WTC11 (cell line): ENCODE measurements around the gene BLVRA. TPM values are rescaled to one million over a fixed set of nuclear protein-coding genes. Genes with fewer than 3 reads are reported as not detected.
A peak's percentile ranks its signal among the peaks of the same experiment; 100 is the strongest.

ENCODE experiments used
- ATAC-seq: fragments of 200-7000 bp; cut with Tn5 transposase; 2 replicates; pipeline ENCODE4 v1.10.0; 2021; ENCODE audit warnings: mild to moderate bottlenecking, moderate library complexity
- Bru-seq: library from RNA; stranded (reverse); fragments of 400-500 nt; gene quantifications from one replicate; lab custom pipeline; 2021; lab: Mats Ljungman, UMichigan
- CTCF ChIA-PET: fragments of 300-600 bp; sonication (Branson Sonifier 250); formaldehyde crosslinking; loops from one replicate; lab custom pipeline; 2021; ENCODE audit warnings: antibody characterized with exemption; lab: Charles Lee
- POLR2A ChIA-PET: fragments of 350-600 bp; sonication (Branson Sonifier 250); formaldehyde crosslinking; loops from one replicate; lab custom pipeline; 2021; ENCODE audit warnings: antibody characterized with exemption; lab: Charles Lee
- DNase-seq: peaks from one replicate; pipeline ENCODE4 v3.0.0; 2021; ENCODE audit warnings: low spot score
- H3K27ac Mint-ChIP-seq: 2 replicates; pipeline ENCODE4 v1.8.0; 2021; ENCODE audit warnings: mixed read lengths
- H3K27me3 Mint-ChIP-seq: 2 replicates; pipeline ENCODE4 v1.8.0; 2021; ENCODE audit warnings: low read depth, mild to moderate bottlenecking, moderate library complexity, mixed read lengths
- H3K36me3 Mint-ChIP-seq: 2 replicates; pipeline ENCODE4 v1.8.0; 2021; ENCODE audit warnings: mixed read lengths
- H3K4me1 Mint-ChIP-seq: 2 replicates; pipeline ENCODE4 v1.8.0; 2022; ENCODE audit warnings: mixed read lengths
- H3K4me3 Mint-ChIP-seq: 2 replicates; pipeline ENCODE4 v1.8.0; 2021; ENCODE audit warnings: mild to moderate bottlenecking, moderate library complexity, mixed read lengths
- H3K9me3 Mint-ChIP-seq: 2 replicates; pipeline ENCODE4 v1.8.0; 2021; ENCODE audit warnings: mixed read lengths
- CBFB ChIP-seq: sonication (generic); formaldehyde crosslinking; IDR thresholded peaks from 2 replicates; pipeline ENCODE4 v1.8.1; 2022; ENCODE audit warnings: mild to moderate bottlenecking, low read depth, missing genetic modification reagents
- ELF4 ChIP-seq: sonication (generic); formaldehyde crosslinking; IDR thresholded peaks from 2 replicates; pipeline ENCODE4 v1.8.1; 2022; ENCODE audit warnings: low read depth, mild to moderate bottlenecking, moderate library complexity, missing genetic modification reagents
- ERG ChIP-seq: fragments of 250-450 bp; sonication (Bioruptor Pico); IDR thresholded peaks from 2 replicates; pipeline ENCODE4 v1.8.0; 2021; ENCODE audit warnings: mild to moderate bottlenecking
- GABPB1 ChIP-seq: sonication (generic); formaldehyde crosslinking; IDR thresholded peaks from 2 replicates; pipeline ENCODE4 v1.8.1; 2023; ENCODE audit warnings: mild to moderate bottlenecking, missing genetic modification reagents
- PREB ChIP-seq: sonication (generic); formaldehyde crosslinking; IDR thresholded peaks from 2 replicates; pipeline ENCODE4 v1.8.1; 2022; ENCODE audit warnings: mild to moderate bottlenecking, missing genetic modification reagents, moderate library complexity, borderline replicate concordance
- RORB ChIP-seq: fragments of 250-450 bp; sonication (Bioruptor Pico); IDR thresholded peaks from 2 replicates; pipeline ENCODE4 v1.9.0; 2021; ENCODE audit warnings: mild to moderate bottlenecking
- TEAD1 ChIP-seq: sonication (generic); formaldehyde crosslinking; IDR thresholded peaks from 2 replicates; pipeline ENCODE4 v1.8.0; 2022; ENCODE audit warnings: mild to moderate bottlenecking, missing genetic modification reagents
- ZMAT4 ChIP-seq: fragments of 250-450 bp; sonication (Bioruptor Pico); IDR thresholded peaks from 2 replicates; pipeline ENCODE4 v1.9.0; 2021; ENCODE audit warnings: mild to moderate bottlenecking
- ZNF219 ChIP-seq: sonication (generic); formaldehyde crosslinking; IDR thresholded peaks from 2 replicates; pipeline ENCODE4 v1.8.0; 2023; ENCODE audit warnings: missing genetic modification reagents, mild to moderate bottlenecking, borderline replicate concordance
- ZNF263 ChIP-seq: sonication (generic); formaldehyde crosslinking; IDR thresholded peaks from 2 replicates; pipeline ENCODE4 v1.8.1; 2022; ENCODE audit warnings: low read depth, mild to moderate bottlenecking, moderate library complexity, missing genetic modification reagents
- ZNF425 ChIP-seq: fragments of 250-450 bp; sonication (Bioruptor Pico); conservative IDR thresholded peaks from 2 replicates; pipeline ENCODE4 v1.9.0; 2021; ENCODE audit warnings: mild to moderate bottlenecking
- ZNF512 ChIP-seq: sonication (generic); formaldehyde crosslinking; IDR thresholded peaks from 2 replicates; pipeline ENCODE4 v1.8.1; 2022; ENCODE audit warnings: missing genetic modification reagents, borderline replicate concordance
- ZNF532 ChIP-seq: fragments of 250-450 bp; sonication (Bioruptor Pico); IDR thresholded peaks from 2 replicates; pipeline ENCODE4 v1.9.0; 2021; ENCODE audit warnings: mild to moderate bottlenecking, borderline replicate concordance
- long read RNA-seq, 3 experiments: library from RNA in 1 of 3; library from capped mRNA in 1 of 3; library from polyadenylated mRNA in 1 of 3; unstranded in 2 of 3; stranded (forward) in 1 of 3; transcript quantifications; one replicate each; pipeline ENCODE4 v2.0.0, GENCODE V29; 2021
- total RNA-seq: library from RNA; stranded (reverse); gene quantifications from 3 replicates; pipeline ENCODE4 v1.2.3, GENCODE V29; 2021
- TF ChIP-seq, protein P1 (sequence below): sonication (generic); formaldehyde crosslinking; IDR thresholded peaks from 2 replicates; pipeline ENCODE4 v1.8.1; 2023; ENCODE audit warnings: mild to moderate bottlenecking, missing genetic modification reagents, moderate library complexity
- TF ChIP-seq, protein P2 (sequence below): sonication (generic); formaldehyde crosslinking; IDR thresholded peaks from 2 replicates; pipeline ENCODE4 v1.8.0; 2023; ENCODE audit warnings: missing genetic modification reagents
- TF ChIP-seq, protein P3 (sequence below): fragments of 250-450 bp; sonication (Bioruptor Pico); IDR thresholded peaks from 2 replicates; pipeline ENCODE4 v2.1.2; 2022; ENCODE audit warnings: mild to moderate bottlenecking, moderate library complexity

BLVRA gene, protein sequence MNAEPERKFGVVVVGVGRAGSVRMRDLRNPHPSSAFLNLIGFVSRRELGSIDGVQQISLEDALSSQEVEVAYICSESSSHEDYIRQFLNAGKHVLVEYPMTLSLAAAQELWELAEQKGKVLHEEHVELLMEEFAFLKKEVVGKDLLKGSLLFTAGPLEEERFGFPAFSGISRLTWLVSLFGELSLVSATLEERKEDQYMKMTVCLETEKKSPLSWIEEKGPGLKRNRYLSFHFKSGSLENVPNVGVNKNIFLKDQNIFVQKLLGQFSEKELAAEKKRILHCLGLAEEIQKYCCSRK
- total RNA-seq (31.9 to 35.5 TPM (median 33.7 TPM) in 3 replicates), Bru-seq, nascent RNA (percentile 54 among the genes with signal in this experiment)
- long read RNA-seq, experiment 1, transcript BLVRA-202 (9 exons, 1,161 nt): minor isoform, 7 of 121 reads
- long read RNA-seq, experiment 1, transcript BLVRA-201 (8 exons, 1,071 nt): major isoform, 98 of 121 reads
- long read RNA-seq, experiment 1, partial matches to known transcripts: 10 of 121 reads
- long read RNA-seq, experiment 1, other reads (novel, unspliced or antisense): 6 of 121 reads
- long read RNA-seq, experiment 2, transcript BLVRA-201 (8 exons, 1,071 nt): major isoform, 23 of 49 reads
- long read RNA-seq, experiment 2, partial matches to known transcripts: 14 of 49 reads
- long read RNA-seq, experiment 2, other reads (novel, unspliced or antisense): 12 of 49 reads
- long read RNA-seq, experiment 3, transcript BLVRA-202 (9 exons, 1,161 nt): minor isoform, 5 of 224 reads
- long read RNA-seq, experiment 3, transcript BLVRA-201 (8 exons, 1,071 nt): major isoform, 159 of 224 reads
- long read RNA-seq, experiment 3, partial matches to known transcripts: 44 of 224 reads
- long read RNA-seq, experiment 3, other reads (novel, unspliced or antisense): 16 of 224 reads

DNA sequence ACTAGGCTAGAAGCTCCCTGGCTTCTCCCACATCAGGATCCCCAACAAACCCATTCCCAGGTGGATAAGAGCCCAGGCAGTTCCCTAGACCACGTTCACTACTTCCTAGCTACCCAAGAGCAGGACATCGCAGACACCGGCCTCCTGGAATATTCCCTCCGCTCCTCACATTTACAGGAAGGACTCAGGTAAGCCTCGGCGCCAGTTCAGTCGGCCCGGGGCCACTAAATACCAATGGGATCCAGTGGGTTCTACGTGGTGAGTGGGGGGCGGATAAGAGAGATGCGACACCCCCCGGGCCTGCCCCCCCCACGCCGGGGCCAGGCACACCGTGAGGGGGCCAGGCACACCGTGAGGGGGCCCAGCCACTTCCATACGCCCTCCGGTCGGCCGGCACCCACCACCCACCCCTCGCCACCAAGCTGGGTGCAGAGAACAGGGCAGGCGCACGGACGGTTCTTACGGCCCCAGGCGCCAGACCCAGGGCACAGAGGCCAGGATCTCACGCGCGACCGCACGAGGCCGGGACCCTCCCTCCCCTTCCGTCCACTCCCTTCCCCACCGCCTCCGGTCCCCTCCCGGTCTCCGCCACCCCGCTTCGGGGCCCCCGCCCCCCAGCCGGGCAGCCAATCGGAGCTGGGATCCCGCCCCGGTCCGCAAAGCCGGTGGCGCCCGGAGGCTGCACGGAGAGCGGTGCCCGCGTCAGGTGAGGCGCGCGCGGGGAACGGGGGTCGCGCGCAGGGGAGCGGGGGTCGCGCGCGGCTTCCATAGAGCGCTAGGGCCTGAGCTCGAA is at the start of gene BLVRA:
Gene BLVRA (plus strand): TSS at position 652 of the 793 bp plus-strand sequence. CDS start 12,479 bp downstream, outside the sequence.
- Mint-ChIP-seq H3K27me3 (peaks cover 34% of the 10 kb centered on the region), H3K4me1 (peaks cover 23% of the 10 kb centered on the region), H3K27ac (no peak within 1 kb of the TSS; the same call in 1 of the 2 replicates), H3K9me3 (peaks cover 1% of the 10 kb centered on the region), H3K36me3 (no peaks in the 10 kb centered on the region), H3K4me3 (peak within 1 kb of the TSS; percentile 79)
- CTCF ChIA-PET: interaction anchor here (0.6 to 1.7 kb wide), 6 partner anchors 36 to 825 kb away, joined by 3 to 17 read pairs (median 4); partner anchors contain the start of gene STK17A
- POLR2A ChIA-PET: interaction anchor here (0.5 to 1.6 kb wide), 4 partner anchors 10 to 1504 kb away, joined by 3 to 4 read pairs (median 4); partner anchors contain the start of genes COA1 and STK17A
- ATAC-seq (peak; percentile 67), DNase-seq (peak; percentile 73)
- TF ChIP-seq ZNF512 (CRISPR knock-in tag) (no peak), CBFB (CRISPR knock-in tag) (no peak), PREB (CRISPR knock-in tag) (no peak), ELF4 (CRISPR knock-in tag) (0 out of 2 replicates have a peak, but pooled peaks have one; percentile 57), ZNF532 (CRISPR knock-in tag) (no peak), ZNF219 (CRISPR knock-in tag) (0 out of 2 replicates have a peak, but pooled peaks have one; percentile 40), TEAD1 (no peak), ZMAT4 (CRISPR knock-in tag) (no peak), RORB (CRISPR knock-in tag) (no peak), ZNF425 (CRISPR knock-in tag) (no peak), GABPB1 (0 out of 2 replicates have a peak, but pooled peaks have one; percentile 23), ERG (CRISPR knock-in tag) (no peak), ZNF263 (no peak)
- TF ChIP-seq, protein P1, sequence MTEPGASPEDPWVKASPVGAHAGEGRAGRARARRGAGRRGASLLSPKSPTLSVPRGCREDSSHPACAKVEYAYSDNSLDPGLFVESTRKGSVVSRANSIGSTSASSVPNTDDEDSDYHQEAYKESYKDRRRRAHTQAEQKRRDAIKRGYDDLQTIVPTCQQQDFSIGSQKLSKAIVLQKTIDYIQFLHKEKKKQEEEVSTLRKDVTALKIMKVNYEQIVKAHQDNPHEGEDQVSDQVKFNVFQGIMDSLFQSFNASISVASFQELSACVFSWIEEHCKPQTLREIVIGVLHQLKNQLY (CRISPR knock-in tag): no peak
- TF ChIP-seq, protein P2, sequence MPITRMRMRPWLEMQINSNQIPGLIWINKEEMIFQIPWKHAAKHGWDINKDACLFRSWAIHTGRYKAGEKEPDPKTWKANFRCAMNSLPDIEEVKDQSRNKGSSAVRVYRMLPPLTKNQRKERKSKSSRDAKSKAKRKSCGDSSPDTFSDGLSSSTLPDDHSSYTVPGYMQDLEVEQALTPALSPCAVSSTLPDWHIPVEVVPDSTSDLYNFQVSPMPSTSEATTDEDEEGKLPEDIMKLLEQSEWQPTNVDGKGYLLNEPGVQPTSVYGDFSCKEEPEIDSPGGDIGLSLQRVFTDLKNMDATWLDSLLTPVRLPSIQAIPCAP: 0 out of 2 replicates have a peak, but pooled peaks have one; percentile 43
- TF ChIP-seq, protein P3, sequence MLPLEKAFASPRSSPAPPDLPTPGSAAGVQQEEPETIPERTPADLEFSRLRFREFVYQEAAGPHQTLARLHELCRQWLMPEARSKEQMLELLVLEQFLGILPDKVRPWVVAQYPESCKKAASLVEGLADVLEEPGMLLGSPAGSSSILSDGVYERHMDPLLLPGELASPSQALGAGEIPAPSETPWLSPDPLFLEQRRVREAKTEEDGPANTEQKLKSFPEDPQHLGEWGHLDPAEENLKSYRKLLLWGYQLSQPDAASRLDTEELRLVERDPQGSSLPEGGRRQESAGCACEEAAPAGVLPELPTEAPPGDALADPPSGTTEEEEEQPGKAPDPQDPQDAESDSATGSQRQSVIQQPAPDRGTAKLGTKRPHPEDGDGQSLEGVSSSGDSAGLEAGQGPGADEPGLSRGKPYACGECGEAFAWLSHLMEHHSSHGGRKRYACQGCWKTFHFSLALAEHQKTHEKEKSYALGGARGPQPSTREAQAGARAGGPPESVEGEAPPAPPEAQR: no peak
